WTC11 (cell line): Measurements from ENCODE around the gene FBXO9.

ENCODE experiments used
- AFF4 ChIP-seq: sonication (generic); formaldehyde crosslinking; IDR thresholded peaks from 2 replicates; pipeline ENCODE4 v1.8.1; 2023; ENCODE audit warnings: mild to moderate bottlenecking, missing genetic modification reagents, borderline replicate concordance
- ATF2 ChIP-seq: sonication (generic); formaldehyde crosslinking; IDR thresholded peaks from 2 replicates; pipeline ENCODE4 v1.8.1; 2022; ENCODE audit warnings: low read depth, missing genetic modification reagents, borderline replicate concordance
- CTCF ChIP-seq: fragments of 200-600 bp; IDR thresholded peaks from 2 replicates; pipeline ENCODE4 v1.8.0; 2022; ENCODE audit warnings: antibody characterized with exemption
- ERG ChIP-seq: fragments of 250-450 bp; sonication (Bioruptor Pico); IDR thresholded peaks from 2 replicates; pipeline ENCODE4 v1.8.0; 2021; ENCODE audit warnings: mild to moderate bottlenecking
- HMGXB4 ChIP-seq: sonication (generic); formaldehyde crosslinking; IDR thresholded peaks from 2 replicates; pipeline ENCODE4 v1.8.1; 2023; ENCODE audit warnings: mild to moderate bottlenecking, moderate library complexity, missing genetic modification reagents
- TF ChIP-seq, protein P1 (sequence below): sonication (generic); formaldehyde crosslinking; IDR thresholded peaks from 2 replicates; pipeline ENCODE4 v1.8.1; 2022; ENCODE audit warnings: missing genetic modification reagents, borderline replicate concordance
- TF ChIP-seq, protein P2 (sequence below): sonication (generic); formaldehyde crosslinking; IDR thresholded peaks from 2 replicates; pipeline ENCODE4 v1.8.1; 2023; ENCODE audit warnings: mild to moderate bottlenecking, missing genetic modification reagents, moderate library complexity
- TF ChIP-seq, protein P3 (sequence below): sonication (generic); formaldehyde crosslinking; conservative IDR thresholded peaks from 2 replicates; pipeline ENCODE4 v1.8.1; 2022; ENCODE audit warnings: mild to moderate bottlenecking, missing genetic modification reagents

GRCh38 chr6:53139841-53140413 lies 74.7 kb downstream of the FBXO9 start:
- TF ChIP-seq ERG (CRISPR knock-in tag) (no peak), CTCF (no peak), ATF2 (CRISPR knock-in tag) (no peak), HMGXB4 (CRISPR knock-in tag) (no peak), AFF4 (CRISPR knock-in tag) (no peak)
- TF ChIP-seq, protein P1, sequence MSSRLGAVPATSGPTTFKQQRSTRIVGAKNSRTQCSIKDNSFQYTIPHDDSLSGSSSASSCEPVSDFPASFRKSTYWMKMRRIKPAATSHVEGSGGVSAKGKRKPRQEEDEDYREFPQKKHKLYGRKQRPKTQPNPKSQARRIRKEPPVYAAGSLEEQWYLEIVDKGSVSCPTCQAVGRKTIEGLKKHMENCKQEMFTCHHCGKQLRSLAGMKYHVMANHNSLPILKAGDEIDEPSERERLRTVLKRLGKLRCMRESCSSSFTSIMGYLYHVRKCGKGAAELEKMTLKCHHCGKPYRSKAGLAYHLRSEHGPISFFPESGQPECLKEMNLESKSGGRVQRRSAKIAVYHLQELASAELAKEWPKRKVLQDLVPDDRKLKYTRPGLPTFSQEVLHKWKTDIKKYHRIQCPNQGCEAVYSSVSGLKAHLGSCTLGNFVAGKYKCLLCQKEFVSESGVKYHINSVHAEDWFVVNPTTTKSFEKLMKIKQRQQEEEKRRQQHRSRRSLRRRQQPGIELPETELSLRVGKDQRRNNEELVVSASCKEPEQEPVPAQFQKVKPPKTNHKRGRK (CRISPR knock-in tag): no peak
- TF ChIP-seq, protein P2, sequence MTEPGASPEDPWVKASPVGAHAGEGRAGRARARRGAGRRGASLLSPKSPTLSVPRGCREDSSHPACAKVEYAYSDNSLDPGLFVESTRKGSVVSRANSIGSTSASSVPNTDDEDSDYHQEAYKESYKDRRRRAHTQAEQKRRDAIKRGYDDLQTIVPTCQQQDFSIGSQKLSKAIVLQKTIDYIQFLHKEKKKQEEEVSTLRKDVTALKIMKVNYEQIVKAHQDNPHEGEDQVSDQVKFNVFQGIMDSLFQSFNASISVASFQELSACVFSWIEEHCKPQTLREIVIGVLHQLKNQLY: no peak
- TF ChIP-seq, protein P3, sequence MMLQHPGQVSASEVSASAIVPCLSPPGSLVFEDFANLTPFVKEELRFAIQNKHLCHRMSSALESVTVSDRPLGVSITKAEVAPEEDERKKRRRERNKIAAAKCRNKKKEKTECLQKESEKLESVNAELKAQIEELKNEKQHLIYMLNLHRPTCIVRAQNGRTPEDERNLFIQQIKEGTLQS (CRISPR knock-in tag): no peak
